GM23248 (cell line): ENCODE results near the gene PPFIA2.

Experiments used
- EZH2 ChIP-seq: fragments of 200-600 bp; sonication (generic); IDR thresholded peaks from 2 replicates; pipeline ENCODE4 v1.6.1; 2018; ENCODE audit warnings: antibody characterized with exemption, mild to moderate bottlenecking; ENCODE audit not compliant: insufficient read depth, poor library complexity, severe bottlenecking
- EZH2phosphoT487 ChIP-seq: fragments of 200-600 bp; sonication (generic); IDR thresholded peaks from 2 replicates; pipeline ENCODE4 v1.6.1; 2018; ENCODE audit warnings: antibody characterized with exemption, moderate library complexity, mild to moderate bottlenecking, low read depth; ENCODE audit not compliant: insufficient read depth

DNA sequence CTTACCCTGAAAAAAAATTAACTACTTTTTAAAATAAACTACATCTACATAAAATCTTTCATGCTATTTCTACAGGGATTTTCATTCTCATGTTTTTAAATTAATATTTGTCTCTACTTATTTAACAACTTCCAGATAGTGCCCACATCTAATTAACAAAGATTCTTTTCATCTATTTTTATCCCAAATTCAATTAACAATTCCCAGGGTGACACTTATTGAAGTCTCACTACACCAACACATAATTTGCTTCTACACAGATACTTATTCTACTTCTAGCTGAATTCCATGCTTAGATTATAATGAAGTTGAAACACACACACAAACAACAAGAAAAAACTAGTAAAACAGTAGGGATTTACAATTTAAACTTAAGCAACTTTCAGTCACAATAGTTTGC, 344.7 kb downstream of the PPFIA2 start:
- TF ChIP-seq EZH2: no peak
- no peak for TF ChIP-seq EZH2phosphoT487
